GM12873 (cell line): ENCODE results near the gene MCM7.

Source experiments
- TF ChIP-seq, protein P1 (sequence below): IDR thresholded peaks from 2 replicates; pipeline ENCODE4 v1.5.1; 2012; ENCODE audit warnings: low read depth, mild to moderate bottlenecking, moderate library complexity, low read length, control low read depth; ENCODE audit not compliant: insufficient read depth; ENCODE audit errors: missing control alignments

MCM7 gene

DNA sequence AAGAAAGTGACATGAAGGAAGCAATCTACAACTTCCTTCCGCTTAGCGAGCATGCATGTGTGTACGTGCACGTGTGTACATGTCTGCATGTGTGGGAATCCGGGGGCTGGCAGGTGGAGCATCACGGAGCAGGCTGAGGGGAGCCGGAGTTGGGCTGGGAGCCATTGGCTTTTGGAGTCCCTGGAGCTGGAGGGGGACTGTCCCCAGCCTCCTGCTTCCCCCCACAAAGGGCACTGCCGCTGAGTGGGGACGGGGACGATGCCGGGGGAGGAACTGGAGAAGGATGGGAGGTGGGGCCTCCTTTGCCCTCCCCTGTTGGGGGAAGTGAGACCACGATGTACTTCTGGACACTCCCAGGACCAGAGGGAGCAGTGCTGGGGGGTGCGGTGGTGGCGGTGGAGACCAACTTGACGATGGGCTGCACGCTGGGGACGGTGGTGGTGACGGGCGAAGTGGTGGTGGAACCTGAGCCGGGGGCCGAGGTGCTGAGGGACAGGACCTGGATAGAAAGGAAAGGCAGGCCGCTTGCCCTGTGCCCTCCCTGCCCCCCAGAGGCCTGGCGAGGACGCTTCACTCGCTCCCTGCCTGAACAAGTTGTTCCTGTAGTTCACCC is 6.0 kb upstream of the MCM7 start:
- TF ChIP-seq, protein P1, sequence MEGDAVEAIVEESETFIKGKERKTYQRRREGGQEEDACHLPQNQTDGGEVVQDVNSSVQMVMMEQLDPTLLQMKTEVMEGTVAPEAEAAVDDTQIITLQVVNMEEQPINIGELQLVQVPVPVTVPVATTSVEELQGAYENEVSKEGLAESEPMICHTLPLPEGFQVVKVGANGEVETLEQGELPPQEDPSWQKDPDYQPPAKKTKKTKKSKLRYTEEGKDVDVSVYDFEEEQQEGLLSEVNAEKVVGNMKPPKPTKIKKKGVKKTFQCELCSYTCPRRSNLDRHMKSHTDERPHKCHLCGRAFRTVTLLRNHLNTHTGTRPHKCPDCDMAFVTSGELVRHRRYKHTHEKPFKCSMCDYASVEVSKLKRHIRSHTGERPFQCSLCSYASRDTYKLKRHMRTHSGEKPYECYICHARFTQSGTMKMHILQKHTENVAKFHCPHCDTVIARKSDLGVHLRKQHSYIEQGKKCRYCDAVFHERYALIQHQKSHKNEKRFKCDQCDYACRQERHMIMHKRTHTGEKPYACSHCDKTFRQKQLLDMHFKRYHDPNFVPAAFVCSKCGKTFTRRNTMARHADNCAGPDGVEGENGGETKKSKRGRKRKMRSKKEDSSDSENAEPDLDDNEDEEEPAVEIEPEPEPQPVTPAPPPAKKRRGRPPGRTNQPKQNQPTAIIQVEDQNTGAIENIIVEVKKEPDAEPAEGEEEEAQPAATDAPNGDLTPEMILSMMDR = no peak

- TF ChIP-seq, protein P1 = no peak
Observed at GRCh38 chr7:100106633-100107032, 5.4 kb upstream of the MCM7 start.

DNA sequence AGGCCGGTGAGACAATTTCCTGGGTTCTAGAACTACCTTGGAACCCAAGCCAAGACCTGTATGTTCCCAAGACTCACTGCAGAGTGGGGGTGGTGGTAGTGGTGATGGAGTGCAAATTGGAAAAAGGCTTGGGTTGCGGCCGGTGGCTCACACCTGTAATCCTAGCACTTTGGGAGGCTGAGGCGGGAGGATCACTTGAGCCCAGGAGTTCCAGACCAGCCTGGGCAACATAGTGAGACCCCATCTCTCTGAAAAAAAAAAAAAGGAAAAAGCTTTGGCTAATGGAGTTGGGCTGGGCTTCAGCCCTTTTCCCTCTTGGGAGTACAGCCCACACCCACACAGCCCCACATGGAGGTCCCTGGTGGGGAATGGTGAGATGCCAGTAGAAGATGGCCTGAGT is 4.3 kb upstream of the MCM7 start:
- TF ChIP-seq, protein P1 = no peak

GRCh38 chr7:100102950-100103840 is 2.0 kb upstream of the MCM7 start:
- TF ChIP-seq, protein P1 = no peak

DNA sequence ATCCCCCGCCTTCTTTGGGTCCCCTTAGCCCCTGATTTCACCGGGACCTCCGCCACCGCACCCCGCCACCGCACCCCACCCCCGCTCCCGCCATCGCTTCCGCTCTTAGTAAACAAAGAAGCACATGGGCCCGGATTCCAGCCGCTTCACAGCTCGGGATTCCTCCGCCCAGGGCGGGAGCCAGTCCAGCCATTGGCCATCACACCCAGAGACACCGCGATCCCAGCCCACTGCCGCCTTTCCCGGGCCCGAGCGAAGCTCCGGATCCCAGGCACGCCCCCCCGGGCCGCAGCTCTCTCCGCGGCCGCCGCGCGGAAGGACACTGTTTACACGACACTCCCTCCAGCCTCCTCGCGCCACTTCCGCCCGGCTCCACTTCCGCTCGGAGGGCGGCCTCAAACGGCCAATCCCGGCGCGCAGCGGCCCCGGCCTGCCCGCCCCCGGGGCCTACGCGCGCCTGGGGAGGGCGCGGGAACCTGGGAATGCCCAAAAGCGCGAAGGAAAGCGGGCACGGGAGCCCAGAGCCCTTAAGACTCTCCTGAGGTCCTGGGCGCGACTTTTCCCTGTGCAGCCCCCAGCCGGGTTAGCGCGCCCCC is 679 bp downstream of the MCM7 start:
- TF ChIP-seq, protein P1 = no peak

DNA sequence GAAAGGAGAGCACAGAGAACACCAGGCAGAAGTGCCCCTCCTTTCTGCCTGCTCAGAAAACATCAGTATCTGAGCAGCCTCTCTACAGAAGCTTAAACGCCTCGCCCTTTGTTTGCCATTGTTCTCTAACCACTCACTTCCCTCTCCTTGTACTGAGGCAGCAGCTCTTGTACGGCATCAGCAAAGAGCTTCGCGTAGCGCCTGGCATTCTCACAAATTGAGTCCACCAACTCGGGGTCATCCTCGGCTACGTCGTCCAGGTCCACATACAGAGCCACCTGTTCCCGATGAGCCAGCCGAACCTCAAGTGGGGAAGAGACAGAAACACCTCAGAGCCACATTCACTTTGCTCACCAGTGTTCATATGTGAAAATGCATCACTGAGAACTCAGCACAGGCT is 1.7 kb downstream of the MCM7 start:
- TF ChIP-seq, protein P1 = no peak

- TF ChIP-seq, protein P1 = no peak
Observed at GRCh38 chr7:100098913-100099312, 2.3 kb downstream of the MCM7 start.
